HG03175 (cell line): Measurements from ENCODE around the gene LY6G6F.
A peak's percentile ranks its signal among the peaks of the same experiment; 100 is the strongest.

Source experiments
- ATAC-seq: cut with Tn5 transposase; IDR thresholded peaks from one replicate; pipeline ENCODE4 v1.9.1; 2021; ENCODE audit warnings: mild to moderate bottlenecking, moderate library complexity; ENCODE audit not compliant: unreplicated experiment

LY6G6F gene

GRCh38 chr6:31706599-31706998, at the start of gene LY6G6F:
Gene LY6G6F (plus strand): TSS chr6:31706866. CDS start chr6:31706907, 41 bp downstream.
- no peak for ATAC-seq

- no peak for ATAC-seq
Measured at GRCh38 chr6:31657406-31658157, 49.1 kb upstream of the LY6G6F start.

GRCh38 chr6:31658158-31658688, 48.4 kb upstream of the LY6G6F start:
- no peak for ATAC-seq

GRCh38 chr6:31658983-31659648, 47.5 kb upstream of the LY6G6F start:
- ATAC-seq: no peak

- no peak for ATAC-seq
Measured at GRCh38 chr6:31659649-31660380, 46.9 kb upstream of the LY6G6F start.

GRCh38 chr6:31660381-31661261, 46.0 kb upstream of the LY6G6F start, which contains the start of gene C6orf47:
Gene C6orf47 (minus strand): TSS chr6:31660778. CDS start chr6:31659947, 831 bp downstream.
- ATAC-seq: peak; percentile 37

- ATAC-seq: no peak
Measured at GRCh38 chr6:31661262-31662123, 45.2 kb upstream of the LY6G6F start.

GRCh38 chr6:31662124-31662723, 44.4 kb upstream of the LY6G6F start:
- ATAC-seq: no peak

- ATAC-seq: no peak
Measured at GRCh38 chr6:31663126-31663960, 43.3 kb upstream of the LY6G6F start.

GRCh38 chr6:31663961-31664789, 42.5 kb upstream of the LY6G6F start:
- ATAC-seq: no peak

- peak; percentile 39 for ATAC-seq
Measured at GRCh38 chr6:31664790-31665500, 41.7 kb upstream of the LY6G6F start, which contains the start of gene GPANK1. Gene GPANK1 (minus strand): TSS chr6:31664997. CDS start chr6:31664478, 519 bp downstream.

GRCh38 chr6:31665501-31666336, 40.9 kb upstream of the LY6G6F start, which contains the start of gene CSNK2B:
Gene CSNK2B (plus strand): TSS chr6:31666080. CDS start chr6:31666832, 752 bp downstream.
- peak; percentile 82 for ATAC-seq

GRCh38 chr6:31666337-31666965, 40.2 kb upstream of the LY6G6F start:
- no peak for ATAC-seq

- no peak for ATAC-seq
Measured at GRCh38 chr6:31669676-31670075, 37.0 kb upstream of the LY6G6F start, which contains the start of gene LY6G5B. Gene LY6G5B (plus strand): TSS chr6:31669976. CDS start chr6:31670951, 975 bp downstream.
